Astrocyte (in vitro differentiated cells and primary cell): ENCODE data around the gene KLHL17. TPM values are rescaled to one million over a fixed set of nuclear protein-coding genes. Genes with fewer than 3 reads are reported as not detected.
A peak's percentile ranks its signal among the peaks of the same experiment; 100 is the strongest.

Experiments
- DNase-seq: peaks from one replicate; pipeline ENCODE4 v3.0.0-alpha.2; 2010; ENCODE audit warnings: low read depth
- FAIRE-seq: peaks from 2 replicates; lab custom pipeline; 2011; peaks lifted over from hg19 to GRCh38; lab: Jason Lieb, UNC
- H2AFZ ChIP-seq: 2 replicates; pipeline ENCODE4 v1.6.0; 2012; ENCODE audit warnings: low read depth, low read length, inconsistent platforms
- H3K27ac ChIP-seq: 2 replicates; pipeline ENCODE4 v1.5.1; 2011; ENCODE audit warnings: low read depth, low read length, inconsistent platforms
- H3K27me3 ChIP-seq: 2 replicates; pipeline ENCODE4 v1.6.0; 2011; ENCODE audit warnings: low read length, inconsistent platforms; ENCODE audit not compliant: insufficient read depth
- H3K36me3 ChIP-seq: 2 replicates; pipeline ENCODE4 v1.5.1; 2011; ENCODE audit warnings: low read length, inconsistent platforms; ENCODE audit not compliant: insufficient read depth
- H3K4me1 ChIP-seq: 2 replicates; pipeline ENCODE4 v1.5.1; 2011; ENCODE audit warnings: low read length, inconsistent platforms; ENCODE audit not compliant: insufficient read depth
- H3K4me2 ChIP-seq: 2 replicates; pipeline ENCODE4 v1.6.0; 2012; ENCODE audit warnings: low read length, inconsistent platforms
- H3K4me3 ChIP-seq: 2 replicates; pipeline ENCODE4 v1.5.1; 2011; ENCODE audit warnings: low read depth, mild to moderate bottlenecking, low read length, inconsistent platforms; ENCODE audit not compliant: insufficient read depth
- H3K79me2 ChIP-seq: 2 replicates; pipeline ENCODE4 v1.6.0; 2012; ENCODE audit warnings: mild to moderate bottlenecking, low read length, inconsistent platforms; ENCODE audit not compliant: insufficient read depth
- H3K9ac ChIP-seq: 2 replicates; pipeline ENCODE4 v1.6.0; 2012; ENCODE audit warnings: mild to moderate bottlenecking, low read length, inconsistent platforms
- H3K9me3 ChIP-seq: 2 replicates; pipeline ENCODE4 v1.5.1; 2012; ENCODE audit warnings: low read depth, mild to moderate bottlenecking, low read length, inconsistent platforms; ENCODE audit not compliant: insufficient read depth
- H4K20me1 ChIP-seq: 2 replicates; pipeline ENCODE4 v1.6.0; 2012; ENCODE audit warnings: low read length, inconsistent platforms; ENCODE audit not compliant: insufficient read depth
- H3K27ac Mint-ChIP-seq: one replicate; pipeline ENCODE4 v1.8.0; 2021; ENCODE audit warnings: mild to moderate bottlenecking, mixed read lengths; ENCODE audit not compliant: unreplicated experiment
- H3K27me3 Mint-ChIP-seq: one replicate; pipeline ENCODE4 v1.8.0; 2021; ENCODE audit warnings: low read depth, mixed read lengths; ENCODE audit not compliant: unreplicated experiment
- H3K36me3 Mint-ChIP-seq: one replicate; pipeline ENCODE4 v1.8.0; 2021; ENCODE audit warnings: low read depth, mixed read lengths; ENCODE audit not compliant: unreplicated experiment
- H3K4me1 Mint-ChIP-seq: one replicate; pipeline ENCODE4 v1.8.0; 2021; ENCODE audit warnings: low read depth, mixed read lengths; ENCODE audit not compliant: unreplicated experiment
- H3K4me3 Mint-ChIP-seq: one replicate; pipeline ENCODE4 v1.8.0; 2021; ENCODE audit warnings: mild to moderate bottlenecking, moderate library complexity, mixed read lengths; ENCODE audit not compliant: unreplicated experiment
- H3K9me3 Mint-ChIP-seq: one replicate; pipeline ENCODE4 v1.8.0; 2021; ENCODE audit warnings: mild to moderate bottlenecking, mixed read lengths; ENCODE audit not compliant: unreplicated experiment
- CTCF ChIP-seq: IDR thresholded peaks from 2 replicates; pipeline ENCODE4 v1.5.1; 2011; ENCODE audit warnings: low read depth, mild to moderate bottlenecking, inconsistent platforms, low read length, moderate library complexity; ENCODE audit not compliant: insufficient read depth
- EZH2 ChIP-seq: IDR thresholded peaks from 2 replicates; pipeline ENCODE4 v1.6.1; 2012; ENCODE audit warnings: mild to moderate bottlenecking, low read length, inconsistent platforms; ENCODE audit not compliant: insufficient read depth
- total RNA-seq: library from RNA; stranded (reverse); gene quantifications from 2 replicates; pipeline ENCODE4 v1.2.1, GENCODE V29; 2021

Gene KLHL17
- total RNA-seq, 1 donor from 2014 or later = 25.9 TPM

DNA sequence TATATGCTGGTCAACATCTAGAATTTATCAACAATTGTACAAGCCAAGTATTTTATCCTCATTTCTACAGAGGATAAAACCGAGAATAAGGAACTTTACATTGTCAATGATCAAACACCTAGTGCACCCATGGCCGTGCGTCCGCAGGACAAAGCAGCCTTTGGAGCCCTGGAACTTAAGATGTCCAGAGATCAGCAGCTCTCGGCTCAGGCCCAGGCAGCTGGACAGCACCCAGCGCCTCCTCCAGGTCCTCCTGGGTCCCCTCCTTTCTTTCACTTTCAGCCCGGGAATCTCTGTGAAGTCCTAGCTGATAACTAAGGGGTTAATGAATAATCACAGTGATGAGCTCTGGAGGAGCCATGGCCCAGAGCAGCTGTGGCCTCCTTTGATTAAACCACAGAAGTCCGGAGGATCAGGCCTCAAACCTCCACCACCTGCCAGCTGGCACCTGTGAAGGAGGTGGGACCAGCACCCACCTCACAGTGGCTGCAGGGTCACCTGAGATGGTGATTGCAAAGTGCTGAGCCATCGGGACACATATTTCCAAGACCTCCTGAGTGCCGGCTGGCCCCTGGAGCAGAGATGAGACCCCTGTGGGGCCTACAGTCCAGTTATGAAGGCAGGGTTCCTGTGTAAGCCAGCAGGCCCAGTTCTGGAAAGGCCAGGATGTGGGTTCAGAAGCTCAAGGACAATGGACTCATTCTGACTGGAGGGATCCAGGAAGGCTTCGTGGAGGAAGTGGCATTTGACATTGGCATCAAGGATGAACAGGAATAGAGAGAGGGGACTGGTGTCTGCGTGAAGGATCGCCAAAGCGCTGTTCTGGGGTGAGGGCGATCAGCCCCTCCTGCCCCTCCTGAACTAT, 48.3 kb upstream of the KLHL17 start:
- peaks cover 14% of the 10 kb centered on the region for H3K4me1 ChIP-seq
- H3K27ac ChIP-seq = no peak overlapping the region
- DNase-seq = no peak
- H3K4me3 ChIP-seq = no peak overlapping the region
- Mint-ChIP-seq H3K4me1 (peaks cover 4% of the 10 kb centered on the region), H3K27ac (no peak overlapping the region), H3K36me3 (no peaks in the 10 kb centered on the region), H3K4me3 (no peak overlapping the region), H3K9me3 (no peaks in the 10 kb centered on the region), H3K27me3 (peaks cover 49% of the 10 kb centered on the region)
- H3K9me3 ChIP-seq = no peaks in the 10 kb centered on the region
- H2AFZ ChIP-seq = no peak overlapping the region
- no peak overlapping the region for H3K9ac ChIP-seq
- no peaks in the 10 kb centered on the region for H3K79me2 ChIP-seq
- peaks cover 15% of the 10 kb centered on the region for H3K27me3 ChIP-seq
- no peaks in the 10 kb centered on the region for H3K36me3 ChIP-seq
- no peak overlapping the region for H3K4me2 ChIP-seq
- no peak for FAIRE-seq
- TF ChIP-seq EZH2 = no peak
- TF ChIP-seq CTCF = no peak
- H4K20me1 ChIP-seq = peaks cover 3% of the 10 kb centered on the region

GRCh38 chr1:912740-913301, 47.6 kb upstream of the KLHL17 start:
- peak overlapping the region; percentile 0 for H3K27ac Mint-ChIP-seq
- Histone ChIP-seq H3K9ac (no peak overlapping the region), H3K9me3 (no peaks in the 10 kb centered on the region), H3K36me3 (no peaks in the 10 kb centered on the region), H3K4me1 (peaks cover 14% of the 10 kb centered on the region), H3K4me2 (no peak overlapping the region), H4K20me1 (peaks cover 3% of the 10 kb centered on the region), H2AFZ (no peak overlapping the region), H3K4me3 (no peak overlapping the region), H3K27ac (no peak overlapping the region), H3K79me2 (no peaks in the 10 kb centered on the region), H3K27me3 (peaks cover 21% of the 10 kb centered on the region)
- FAIRE-seq (no peak), DNase-seq (no peak)
- peaks cover 54% of the 10 kb centered on the region for H3K27me3 Mint-ChIP-seq
- peaks cover 4% of the 10 kb centered on the region for H3K4me1 Mint-ChIP-seq
- H3K9me3 Mint-ChIP-seq = no peaks in the 10 kb centered on the region
- no peak for TF ChIP-seq EZH2
- no peak for TF ChIP-seq CTCF
- H3K36me3 Mint-ChIP-seq = no peaks in the 10 kb centered on the region
- peak overlapping the region; percentile 35 for H3K4me3 Mint-ChIP-seq
